NCI-H2029 treated with DMSO at 0.1 percent for 48 hours (cell line): ENCODE data around the gene OR2T12.
"Not testable (repeated sequence)": the region's sequence is repeated elsewhere in the genome, so short reads cannot be mapped to it uniquely, and the experiment has no call there.

Experiments used
- DNase-seq: peaks from one replicate; lab custom pipeline; 2025; lab: John Stamatoyannopoulos, UW

Gene OR2T12

GRCh38 chr1:248303324-248303723, at the start of gene OR2T12:
Gene OR2T12, minus strand, starts transcription at chr1:248303424. Its CDS starts 7,846 bp downstream, at chr1:248295578.
- no peak for DNase-seq

- no peak for DNase-seq
These were observed 45.3 kb upstream of the OR2T12 start, which contains the start of gene OR14C36 for GRCh38 chr1:248348475-248348874. Gene OR14C36, plus strand, starts transcription at chr1:248348775. Its CDS starts 0 bp downstream, at chr1:248348775.

GRCh38 chr1:248343451-248343850, 40.2 kb upstream of the OR2T12 start:
- no peak for DNase-seq

GRCh38 chr1:248324468-248324867, 21.2 kb upstream of the OR2T12 start, which contains the start of gene OR2M7:
Gene OR2M7, minus strand, starts transcription at chr1:248324568. Its CDS starts 0 bp downstream, at chr1:248324568.
- no peak for DNase-seq

GRCh38 chr1:248316796-248317195, 13.6 kb upstream of the OR2T12 start:
- DNase-seq: no peak

- DNase-seq: not testable (repeated sequence)
These were observed 3.5 kb upstream of the OR2T12 start for GRCh38 chr1:248306740-248307139.

GRCh38 chr1:248306103-248306502, 2.9 kb upstream of the OR2T12 start:
- no peak for DNase-seq

- not testable (repeated sequence) for DNase-seq
These were observed 2.4 kb upstream of the OR2T12 start for GRCh38 chr1:248305672-248306071.

GRCh38 chr1:248288391-248288790, 14.8 kb downstream of the OR2T12 start:
- no peak for DNase-seq

- DNase-seq: no peak
These were observed 25.3 kb downstream of the OR2T12 start, which contains the start of gene OR2T33 for GRCh38 chr1:248277876-248278275. Gene OR2T33, minus strand, starts transcription at chr1:248277976. Its CDS starts 4,162 bp downstream, at chr1:248273814.

GRCh38 chr1:248273225-248273624, 30.0 kb downstream of the OR2T12 start:
- DNase-seq: not testable (repeated sequence)

GRCh38 chr1:248268178-248268577, 35.0 kb downstream of the OR2T12 start:
- DNase-seq: no peak

GRCh38 chr1:248259309-248259708, 43.9 kb downstream of the OR2T12 start:
- not testable (repeated sequence) for DNase-seq

- DNase-seq: peak; percentile 36
These were observed 60.0 kb downstream of the OR2T12 start for GRCh38 chr1:248243204-248243603.
